ENCODE results near the gene TMEM217. TPM values are rescaled to one million over a fixed set of nuclear protein-coding genes. Genes with fewer than 3 reads are reported as not detected.

The TMEM217 gene
- polyA plus RNA-seq, 3 donors, result 0.09 to 0.29 TPM; not detected in 1

DNA sequence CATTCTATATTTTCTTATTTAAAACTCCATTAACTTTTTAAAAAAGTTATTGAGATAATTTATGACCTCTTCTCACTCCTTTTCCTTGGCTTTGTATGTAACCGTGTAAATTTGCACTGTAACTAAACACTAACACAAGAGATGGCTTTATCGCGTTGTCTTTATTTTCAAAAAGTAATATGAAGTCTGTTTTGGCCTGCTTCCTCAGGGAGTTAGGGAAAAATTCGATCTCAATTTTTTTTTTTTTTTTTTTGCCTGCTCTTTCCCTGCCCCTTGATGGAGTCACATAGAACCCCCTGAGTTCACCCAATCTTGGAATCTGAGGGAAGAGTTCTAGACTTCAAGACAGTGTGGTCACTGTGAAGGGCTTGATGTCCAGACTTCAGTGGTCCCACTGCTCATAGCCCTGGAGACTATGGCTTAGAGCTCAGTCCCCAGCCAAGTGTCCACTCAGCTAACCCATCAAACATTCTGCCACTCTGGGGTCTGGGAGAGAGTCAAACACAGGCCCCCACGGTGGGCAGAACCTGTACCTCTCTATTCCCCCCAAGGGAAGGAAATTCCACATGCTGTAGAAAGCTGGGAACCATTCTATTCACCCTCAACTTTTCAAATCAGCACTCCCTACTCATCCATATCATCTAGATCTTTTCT is 16.0 kb downstream of the TMEM217 start:
- H3K9me3 Mint-ChIP-seq, result peaks cover 0 to 4% (median 0%) of the 10 kb centered on the region in 7 donors
- H3K9ac ChIP-seq (ENCODE audit: insufficient read depth, low read length, poor library complexity, severe bottlenecking), result no peak overlapping the region
- peaks cover 0 to 2% (median 0%) of the 10 kb centered on the region in 3 donors for H3K27me3 Mint-ChIP-seq (ENCODE audit: low read depth in 3 of 3)
- intact Hi-C loops (cut with micrococcal nuclease), result loop anchor here in 1 of 2 donors (5.0 kb wide), 1 partner anchor 280 kb away; no protein-coding TSS in a partner anchor
- H3K4me3 ChIP-seq (replicated peaks in 1 of 3; ENCODE audit: low read depth in 2 of 3, low read length in 3 of 3), result no peak overlapping the region
- H3K4me1 Mint-ChIP-seq, result peaks cover 28% of the 10 kb centered on the region
- H4K20me1 ChIP-seq (ENCODE audit: insufficient read depth, low read length), result no peaks in the 10 kb centered on the region
- H3K4me3 Mint-ChIP-seq, result no peak overlapping the region
- DNase-seq, result no peak
- TF ChIP-seq, protein P1, sequence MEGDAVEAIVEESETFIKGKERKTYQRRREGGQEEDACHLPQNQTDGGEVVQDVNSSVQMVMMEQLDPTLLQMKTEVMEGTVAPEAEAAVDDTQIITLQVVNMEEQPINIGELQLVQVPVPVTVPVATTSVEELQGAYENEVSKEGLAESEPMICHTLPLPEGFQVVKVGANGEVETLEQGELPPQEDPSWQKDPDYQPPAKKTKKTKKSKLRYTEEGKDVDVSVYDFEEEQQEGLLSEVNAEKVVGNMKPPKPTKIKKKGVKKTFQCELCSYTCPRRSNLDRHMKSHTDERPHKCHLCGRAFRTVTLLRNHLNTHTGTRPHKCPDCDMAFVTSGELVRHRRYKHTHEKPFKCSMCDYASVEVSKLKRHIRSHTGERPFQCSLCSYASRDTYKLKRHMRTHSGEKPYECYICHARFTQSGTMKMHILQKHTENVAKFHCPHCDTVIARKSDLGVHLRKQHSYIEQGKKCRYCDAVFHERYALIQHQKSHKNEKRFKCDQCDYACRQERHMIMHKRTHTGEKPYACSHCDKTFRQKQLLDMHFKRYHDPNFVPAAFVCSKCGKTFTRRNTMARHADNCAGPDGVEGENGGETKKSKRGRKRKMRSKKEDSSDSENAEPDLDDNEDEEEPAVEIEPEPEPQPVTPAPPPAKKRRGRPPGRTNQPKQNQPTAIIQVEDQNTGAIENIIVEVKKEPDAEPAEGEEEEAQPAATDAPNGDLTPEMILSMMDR (IDR thresholded peaks at IDR 0.05), result no peak
- no peaks in the 10 kb centered on the region for H3K36me3 ChIP-seq (replicated peaks in 1 of 2; ENCODE audit: control insufficient read depth in 1 of 2, insufficient read depth in 2 of 2, low read length in 2 of 2)
- no peaks in the 10 kb centered on the region for H3K9me3 ChIP-seq (replicated peaks in 1 of 2; ENCODE audit: control insufficient read depth in 1 of 2, insufficient read depth in 1 of 2, low read length in 2 of 2)
- no peak overlapping the region for H2AFZ ChIP-seq (ENCODE audit: insufficient read depth, low read depth, low read length, poor library complexity, severe bottlenecking)
- 80% methylated on average over 1 of the region's 5 CpGs for WGBS (ENCODE audit: insufficient coverage)
- peak overlapping the region in 2 of 7 donors; percentile 17 to 66 for H3K27ac Mint-ChIP-seq
- no peaks in the 10 kb centered on the region for H3K79me2 ChIP-seq (ENCODE audit: insufficient read depth, low read length)
- H3K27me3 ChIP-seq (ENCODE audit: control insufficient read depth in 2 of 2, insufficient read depth in 2 of 2, low read length in 2 of 2), result no peaks in the 10 kb centered on the region
- peaks cover 24 to 30% of the 10 kb centered on the region in 2 donors for H3K4me1 ChIP-seq (ENCODE audit: control insufficient read depth in 1 of 2, insufficient read depth in 2 of 2, low read length in 2 of 2)
- no peak overlapping the region for H3K4me2 ChIP-seq (replicated peaks; ENCODE audit: extremely low read depth, low read length, poor library complexity, severe bottlenecking)
- peaks cover 0 to 4% of the 10 kb centered on the region in 2 donors for H3K36me3 Mint-ChIP-seq
- no peak overlapping the region for H3K27ac ChIP-seq (ENCODE audit: low read depth in 1 of 2, low read length in 2 of 2)

DNA sequence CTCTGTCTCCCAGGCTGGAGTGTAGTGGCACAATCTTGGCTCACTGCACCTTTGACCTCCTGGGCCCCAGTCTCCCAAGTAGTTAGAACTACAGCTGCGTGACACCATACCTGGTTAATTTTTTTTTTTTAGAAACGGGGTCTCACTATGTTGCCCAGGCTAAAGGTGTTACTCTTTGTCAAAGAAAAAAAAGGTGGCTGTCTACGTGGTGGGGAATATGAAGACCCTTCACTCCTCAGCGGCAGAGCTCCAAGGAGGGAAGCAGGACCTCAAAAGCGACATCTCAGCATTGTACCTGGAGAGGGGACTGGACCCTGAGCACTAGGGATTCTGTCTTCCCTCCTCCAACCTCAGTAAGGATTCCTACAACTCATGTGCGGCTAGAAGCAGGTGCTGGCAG is 16.8 kb downstream of the TMEM217 start:
- peaks cover 0 to 4% of the 10 kb centered on the region in 2 donors for H3K36me3 Mint-ChIP-seq
- H3K4me3 ChIP-seq (replicated peaks in 1 of 3; ENCODE audit: low read depth in 2 of 3, low read length in 3 of 3), result no peak overlapping the region
- no peaks in the 10 kb centered on the region for H3K79me2 ChIP-seq (ENCODE audit: insufficient read depth, low read length)
- peaks cover 28% of the 10 kb centered on the region for H3K4me1 Mint-ChIP-seq
- peaks cover 0 to 4% (median 0%) of the 10 kb centered on the region in 7 donors for H3K9me3 Mint-ChIP-seq
- TF ChIP-seq, protein P1 (IDR thresholded peaks at IDR 0.05), result no peak
- intact Hi-C loops (cut with micrococcal nuclease), result loop anchor here in 1 of 2 donors (5.0 kb wide), 1 partner anchor 279 kb away; no protein-coding TSS in a partner anchor
- H3K4me3 Mint-ChIP-seq, result no peak overlapping the region
- no CpG with 5 or more reads among the region's 6 CpGs for WGBS (ENCODE audit: insufficient coverage)
- H3K27ac Mint-ChIP-seq, result peak overlapping the region in 2 of 7 donors; percentile 40 to 53
- H3K27me3 Mint-ChIP-seq (ENCODE audit: low read depth in 3 of 3), result no peaks in the 10 kb centered on the region
- H3K9me3 ChIP-seq (replicated peaks in 1 of 2; ENCODE audit: control insufficient read depth in 1 of 2, insufficient read depth in 1 of 2, low read length in 2 of 2), result no peaks in the 10 kb centered on the region
- no peaks in the 10 kb centered on the region for H4K20me1 ChIP-seq (ENCODE audit: insufficient read depth, low read length)
- no peak overlapping the region for H3K4me2 ChIP-seq (replicated peaks; ENCODE audit: extremely low read depth, low read length, poor library complexity, severe bottlenecking)
- no peak overlapping the region for H3K27ac ChIP-seq (ENCODE audit: low read depth in 1 of 2, low read length in 2 of 2)
- no peaks in the 10 kb centered on the region for H3K27me3 ChIP-seq (ENCODE audit: control insufficient read depth in 2 of 2, insufficient read depth in 2 of 2, low read length in 2 of 2)
- peaks cover 24 to 30% of the 10 kb centered on the region in 2 donors for H3K4me1 ChIP-seq (ENCODE audit: control insufficient read depth in 1 of 2, insufficient read depth in 2 of 2, low read length in 2 of 2)
- no peak overlapping the region for H3K9ac ChIP-seq (ENCODE audit: insufficient read depth, low read length, poor library complexity, severe bottlenecking)
- DNase-seq, result no peak
- H2AFZ ChIP-seq (ENCODE audit: insufficient read depth, low read depth, low read length, poor library complexity, severe bottlenecking), result no peak overlapping the region
- H3K36me3 ChIP-seq (replicated peaks in 1 of 2; ENCODE audit: control insufficient read depth in 1 of 2, insufficient read depth in 2 of 2, low read length in 2 of 2), result no peaks in the 10 kb centered on the region

All from CD14-positive monocyte (primary cell).